Breast epithelium (tissue), 4 donors: Measurements from ENCODE around the gene PRR22. TPM values are rescaled to one million over a fixed set of nuclear protein-coding genes. Genes with fewer than 3 reads are reported as not detected.
A peak's percentile ranks its signal among the peaks of the same experiment; 100 is the strongest.

Experiments used
- DNase-seq, 2 donors: peaks; one replicate each; pipeline ENCODE4 v3.0.0-alpha.2; 2019; ENCODE audit warnings: low spot score in 2 of 2
- H3K27ac ChIP-seq, 2 donors: fragments of 200-600 bp; sonication (generic) in 1 of 2; one replicate each; pipeline ENCODE4 v1.5.1; 2016 to 2019; ENCODE audit warnings: mild to moderate bottlenecking in 1 of 2
- H3K27me3 ChIP-seq, 2 donors: fragments of 200-600 bp; sonication (generic) in 1 of 2; one replicate each; pipeline versions ENCODE4 v1.5.1 to v1.6.0; 2017 to 2019; ENCODE audit warnings: control low read depth in 1 of 2, mild to moderate bottlenecking in 1 of 2
- H3K36me3 ChIP-seq: fragments of 200-600 bp; one replicate; pipeline ENCODE4 v1.5.1; 2019
- H3K4me1 ChIP-seq, 2 donors: fragments of 200-600 bp; sonication (generic); one replicate each; pipeline ENCODE4 v1.5.1; 2016 to 2019; ENCODE audit warnings: control low read depth in 1 of 2
- H3K4me3 ChIP-seq, 3 donors: fragments of 200-600 bp; sonication (generic); 1 replicate in 2 of 3; 2 replicates in 1 of 3; pipeline ENCODE4 v1.5.1; 2016 to 2019; ENCODE audit warnings: mild to moderate bottlenecking in 3 of 3, moderate library complexity in 2 of 3
- H3K9me3 ChIP-seq, 2 donors: fragments of 200-600 bp; sonication (generic) in 1 of 2; one replicate each; pipeline ENCODE4 v1.5.1; 2016 to 2019; ENCODE audit warnings: control low read depth in 1 of 2
- CTCF ChIP-seq, 3 donors: fragments of 450-650 bp; IDR thresholded peaks; one replicate each; pipeline ENCODE4 v1.5.1; 2016 to 2017; ENCODE audit warnings: antibody characterized with exemption in 3 of 3, mild to moderate bottlenecking in 3 of 3, moderate library complexity in 3 of 3
- POLR2A ChIP-seq: fragments of 450-650 bp; IDR thresholded peaks from one replicate; pipeline ENCODE4 v1.6.1; 2016; ENCODE audit warnings: antibody characterized with exemption, mild to moderate bottlenecking, moderate library complexity
- POLR2AphosphoS5 ChIP-seq, 3 donors: sonication (generic); formaldehyde crosslinking; IDR thresholded peaks; one replicate each; pipeline ENCODE4 v1.6.1; 2017; ENCODE audit warnings: antibody characterized with exemption in 3 of 3
- intact Hi-C: fragments of 100-400 bp; cut with DNase I; formaldehyde crosslinking; loops from one replicate; pipeline ENCODE4 v1.15.1; 2023; ENCODE audit warnings: low total_unique reads
- total RNA-seq, 3 donors: library from RNA; depleted of rRNA; stranded (reverse); fragments of >200 nt; gene quantifications; one replicate each; pipeline ENCODE4 v1.1.0, GENCODE V29; 2016

The PRR22 gene
- total RNA-seq, 3 donors from 2014 or later, result 0.64 to 2.0 (median 1.2) TPM

- intact Hi-C loops, result no loop called here
- Histone ChIP-seq H3K4me3 (peak overlapping the region; percentile 42 to 78 (median 57)), H3K36me3 (no peaks in the 10 kb centered on the region), H3K27ac (peak overlapping the region; percentile 61 to 84), H3K9me3 (no peaks in the 10 kb centered on the region), H3K27me3 (peaks cover 0 to 5% of the 10 kb centered on the region in 2 donors), H3K4me1 (peaks cover 0 to 3% of the 10 kb centered on the region in 2 donors)
- no peak for DNase-seq
- TF ChIP-seq CTCF (IDR thresholded peaks at IDR 0.05) (no peak), POLR2A (no peak), POLR2AphosphoS5 (IDR thresholded peaks at IDR 0.05) (no peak)
Measured at GRCh38 chr19:5828661-5829566, 44.4 kb upstream of the PRR22 start.

- no peak for TF ChIP-seq CTCF (IDR thresholded peaks at IDR 0.05)
- TF ChIP-seq POLR2A, result peak; percentile 28
- TF ChIP-seq POLR2AphosphoS5 (IDR thresholded peaks at IDR 0.05), result peak in 1 of 3 donors; percentile 82
- Histone ChIP-seq H3K27me3 (peaks cover 0 to 5% of the 10 kb centered on the region in 2 donors), H3K4me1 (peaks cover 0 to 3% of the 10 kb centered on the region in 2 donors), H3K36me3 (no peaks in the 10 kb centered on the region), H3K9me3 (no peaks in the 10 kb centered on the region), H3K27ac (peak overlapping the region; percentile 61 to 84), H3K4me3 (peak overlapping the region; percentile 42 to 78 (median 57))
- peak; percentile 74 to 81 for DNase-seq
- intact Hi-C loops, result no loop called here
Measured at GRCh38 chr19:5827891-5828660, 43.5 kb upstream of the PRR22 start.

- intact Hi-C loops, result no loop called here
- peaks cover 0 to 3% of the 10 kb centered on the region in 2 donors for H3K4me1 ChIP-seq
- H3K36me3 ChIP-seq, result no peaks in the 10 kb centered on the region
- H3K9me3 ChIP-seq, result no peaks in the 10 kb centered on the region
- DNase-seq, result no peak
- peak overlapping the region in 1 of 2 donors; percentile 84 for H3K27ac ChIP-seq
- peaks cover 0 to 5% of the 10 kb centered on the region in 2 donors for H3K27me3 ChIP-seq
- peak overlapping the region; percentile 20 to 78 (median 57) for H3K4me3 ChIP-seq
- TF ChIP-seq POLR2A, result no peak
- no peak for TF ChIP-seq POLR2AphosphoS5 (IDR thresholded peaks at IDR 0.05)
- no peak for TF ChIP-seq CTCF (IDR thresholded peaks at IDR 0.05)
Measured at GRCh38 chr19:5827342-5827890, 42.9 kb upstream of the PRR22 start.

GRCh38 chr19:5826531-5827341 is 42.2 kb upstream of the PRR22 start:
- no peak for TF ChIP-seq POLR2AphosphoS5 (IDR thresholded peaks at IDR 0.05)
- TF ChIP-seq CTCF (IDR thresholded peaks at IDR 0.05), result no peak
- no peak for TF ChIP-seq POLR2A
- Histone ChIP-seq H3K4me1 (peaks cover 0 to 3% of the 10 kb centered on the region in 2 donors), H3K4me3 (no peak overlapping the region), H3K27me3 (peaks cover 0 to 5% of the 10 kb centered on the region in 2 donors), H3K36me3 (no peaks in the 10 kb centered on the region), H3K9me3 (no peaks in the 10 kb centered on the region), H3K27ac (no peak overlapping the region)
- intact Hi-C loops, result no loop called here
- DNase-seq, result peak; percentile 49 to 71
